Glutamatergic neuron (in vitro differentiated cells): ENCODE results near the gene CIC. TPM values are rescaled to one million over a fixed set of nuclear protein-coding genes. Genes with fewer than 3 reads are reported as not detected.

ENCODE experiments used
- DNase-seq: peaks from one replicate; pipeline ENCODE4 v3.0.0; 2022
- H3K27ac Mint-ChIP-seq: one replicate; pipeline ENCODE4 v1.8.0; 2020; ENCODE audit warnings: mild to moderate bottlenecking, mixed read lengths, inconsistent platforms; ENCODE audit not compliant: unreplicated experiment
- H3K27me3 Mint-ChIP-seq: one replicate; pipeline ENCODE4 v1.8.0; 2020; ENCODE audit warnings: mild to moderate bottlenecking, moderate library complexity, mixed read lengths, inconsistent platforms; ENCODE audit not compliant: unreplicated experiment
- H3K36me3 Mint-ChIP-seq: one replicate; pipeline ENCODE4 v1.8.0; 2020; ENCODE audit warnings: mild to moderate bottlenecking, mixed read lengths, inconsistent platforms; ENCODE audit not compliant: unreplicated experiment
- H3K4me1 Mint-ChIP-seq: one replicate; pipeline ENCODE4 v1.8.0; 2020; ENCODE audit warnings: mild to moderate bottlenecking, low read depth, mixed read lengths, inconsistent platforms; ENCODE audit not compliant: unreplicated experiment
- H3K4me3 Mint-ChIP-seq: one replicate; pipeline ENCODE4 v1.8.0; 2020; ENCODE audit warnings: mild to moderate bottlenecking, mixed read lengths, inconsistent platforms; ENCODE audit not compliant: unreplicated experiment
- H3K9me3 Mint-ChIP-seq: one replicate; pipeline ENCODE4 v1.8.0; 2020; ENCODE audit warnings: mild to moderate bottlenecking, moderate library complexity, mixed read lengths, inconsistent platforms; ENCODE audit not compliant: unreplicated experiment
- CTCF ChIP-seq: fragments of 200-600 bp; sonication (generic); IDR thresholded peaks from one replicate; pipeline ENCODE4 v1.5.0; 2021; ENCODE audit not compliant: partially characterized antibody, unreplicated experiment
- total RNA-seq: library from RNA; stranded (reverse); fragmentation: NEBNext Ultra II Directional; extraction: Animal tissue kit (Norgen Biotek cat#: 25700); gene quantifications from one replicate; pipeline ENCODE4 v1.2.1, GENCODE V29; 2021; ENCODE audit not compliant: unreplicated experiment

The CIC gene
- total RNA-seq, 1 donor from 2014 or later: 150 TPM

DNA sequence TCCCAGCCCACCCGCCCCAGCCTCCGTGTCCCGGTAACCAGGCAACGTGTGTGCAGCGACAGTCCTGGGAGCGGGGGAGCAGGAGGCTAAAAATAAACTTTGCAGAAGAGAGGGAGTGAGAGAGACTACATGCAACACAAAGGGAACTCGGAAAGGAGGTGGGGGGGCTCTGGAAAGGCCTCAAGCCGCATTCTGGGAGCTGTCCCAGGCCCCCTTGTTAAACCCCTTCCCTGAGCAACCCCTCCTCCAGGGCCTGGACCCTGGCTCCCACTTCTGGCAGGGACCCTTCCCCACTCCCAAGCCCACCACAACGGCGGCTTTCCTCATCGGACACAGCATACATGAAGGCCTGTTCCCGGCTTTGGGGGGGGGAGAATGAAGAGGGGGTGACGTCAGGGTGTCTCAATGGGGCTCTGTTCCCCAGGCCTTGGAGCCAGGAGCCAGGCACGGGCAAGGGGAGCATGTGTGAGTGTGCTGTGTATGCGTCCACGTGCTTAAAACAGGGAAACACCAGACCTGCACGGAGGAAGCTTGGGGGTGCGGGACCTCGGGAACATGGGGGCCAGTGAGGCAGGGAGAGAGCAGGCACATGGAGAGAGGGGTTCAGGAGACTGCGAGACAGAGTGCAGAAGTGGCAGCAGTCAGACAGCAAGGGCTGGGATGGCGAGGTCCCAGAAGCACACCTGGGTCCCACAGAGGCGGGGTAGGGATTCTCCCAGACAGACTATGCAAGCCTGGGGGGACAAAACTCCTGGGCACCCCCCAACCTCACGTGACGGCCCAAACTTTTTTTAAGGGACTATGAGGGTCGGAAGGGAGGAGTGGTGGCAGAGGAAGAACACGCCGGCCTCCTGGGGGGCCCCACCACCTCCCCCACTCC, 16.4 kb upstream of the CIC start:
- peak overlapping the region; percentile 96 for H3K27ac Mint-ChIP-seq
- peaks cover 16% of the 10 kb centered on the region for H3K4me1 Mint-ChIP-seq
- DNase-seq: no peak
- H3K9me3 Mint-ChIP-seq: peaks cover 12% of the 10 kb centered on the region
- no peak for TF ChIP-seq CTCF
- peak overlapping the region; percentile 94 for H3K4me3 Mint-ChIP-seq
- H3K27me3 Mint-ChIP-seq: peaks cover 9% of the 10 kb centered on the region
- no peaks in the 10 kb centered on the region for H3K36me3 Mint-ChIP-seq

- H3K27ac Mint-ChIP-seq: peak overlapping the region; percentile 96
- H3K36me3 Mint-ChIP-seq: no peaks in the 10 kb centered on the region
- no peak for TF ChIP-seq CTCF
Measured at GRCh38 chr19:42253245-42254088, 15.6 kb upstream of the CIC start.

DNA sequence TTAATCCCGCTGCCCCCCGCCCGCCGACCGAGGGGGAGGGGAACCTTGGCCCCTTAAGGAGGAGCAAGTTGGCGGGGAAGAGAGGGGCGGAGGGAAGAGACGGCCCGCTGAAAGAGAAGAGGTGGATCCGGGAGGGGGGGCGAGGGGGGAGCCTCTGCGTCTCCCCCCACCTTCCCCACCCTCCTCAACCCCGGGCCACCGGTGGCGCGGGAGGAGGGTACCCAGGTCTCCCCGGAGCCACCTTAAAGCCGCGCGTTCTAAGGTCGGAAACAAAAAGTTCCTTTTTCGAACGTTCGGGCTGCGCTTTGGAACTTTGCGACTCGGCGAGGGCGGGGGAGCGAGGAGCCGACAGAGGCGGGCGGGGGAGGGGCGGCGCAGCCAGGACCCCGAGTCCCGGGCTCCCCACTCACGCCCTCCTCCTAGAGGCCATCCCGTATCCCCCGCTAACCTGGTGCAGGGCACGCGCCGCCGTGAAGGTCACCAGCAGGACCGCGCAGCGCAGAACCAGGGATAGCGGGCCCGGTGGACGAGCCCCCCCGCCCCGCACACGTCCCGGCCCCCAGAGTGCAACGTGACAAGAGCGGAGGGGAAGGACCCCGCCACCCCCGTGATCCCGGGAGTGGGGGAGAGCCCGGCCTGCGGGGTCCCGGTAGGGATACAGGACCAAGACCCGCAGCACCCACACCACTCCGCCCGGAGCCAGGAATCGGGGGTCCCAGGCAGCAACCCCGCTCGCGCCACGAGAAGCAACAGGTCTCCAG, 14.8 kb upstream of the CIC start:
- no peak for TF ChIP-seq CTCF
- Mint-ChIP-seq H3K27me3 (peaks cover 9% of the 10 kb centered on the region), H3K9me3 (peaks cover 12% of the 10 kb centered on the region), H3K36me3 (no peaks in the 10 kb centered on the region), H3K4me1 (peaks cover 16% of the 10 kb centered on the region), H3K27ac (no peak overlapping the region), H3K4me3 (peak overlapping the region; percentile 64)
- peak; percentile 82 for DNase-seq

More at GRCh38 chr19:42253245-42254088, 15.6 kb upstream of the CIC start:
- Mint-ChIP-seq H3K4me3 (peak overlapping the region; percentile 94), H3K4me1 (peaks cover 16% of the 10 kb centered on the region), H3K27me3 (peaks cover 9% of the 10 kb centered on the region), H3K9me3 (peaks cover 12% of the 10 kb centered on the region)
- peak; percentile 62 for DNase-seq

DNA sequence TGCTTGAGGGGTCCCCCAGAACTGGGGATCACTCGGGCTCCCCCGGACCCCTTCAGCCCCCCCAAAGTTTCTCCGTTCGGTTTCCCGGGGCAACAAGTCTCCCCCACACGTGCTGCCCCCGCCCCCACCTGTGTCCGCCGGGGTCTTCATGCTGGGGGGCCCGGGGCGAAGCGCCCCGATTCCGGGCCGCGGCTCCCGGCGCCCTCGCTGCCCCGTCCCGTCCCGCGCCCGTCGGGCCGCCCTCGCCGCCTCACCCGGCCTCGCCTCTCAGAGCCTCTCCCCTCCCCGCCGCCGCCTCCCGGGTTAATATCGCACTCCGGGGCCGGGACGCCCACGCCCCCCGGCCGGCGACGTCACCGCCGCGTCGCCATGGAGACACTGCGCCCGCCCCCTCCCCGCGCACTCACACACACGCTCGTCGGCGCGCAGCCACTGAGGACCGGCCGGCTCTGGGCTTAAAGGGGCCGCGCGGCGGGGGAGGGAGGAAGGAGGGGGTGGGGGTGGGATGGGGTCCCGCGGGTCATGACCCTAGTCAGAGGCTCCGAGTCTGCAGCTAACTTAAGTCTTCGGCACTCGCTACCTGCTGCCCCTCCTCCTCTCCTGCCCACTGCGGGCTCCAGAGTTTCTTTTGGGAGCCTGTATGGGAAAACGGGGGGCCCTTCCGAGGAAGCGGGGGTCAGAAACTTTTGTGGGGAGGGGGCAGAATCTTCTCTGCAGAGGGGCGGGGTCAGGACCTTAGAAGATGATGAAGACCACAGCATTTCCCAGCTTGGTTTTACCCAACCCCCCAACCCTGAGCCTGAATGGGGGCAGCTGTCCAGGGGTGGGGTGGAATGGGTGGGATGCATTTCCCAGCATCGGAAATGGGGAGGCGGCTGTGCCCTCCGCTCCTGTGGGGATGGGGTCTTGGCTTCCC, 13.9 kb upstream of the CIC start, which contains the start of gene ERF:
Gene ERF (minus strand): TSS at position 279 of the 916 bp plus-strand sequence. CDS start 129 bp downstream, at position 150.
- Mint-ChIP-seq H3K4me1 (peaks cover 16% of the 10 kb centered on the region), H3K27me3 (peaks cover 9% of the 10 kb centered on the region), H3K36me3 (no peaks in the 10 kb centered on the region), H3K9me3 (peaks cover 10% of the 10 kb centered on the region), H3K4me3 (peak within 1 kb of the TSS; percentile 83), H3K27ac (peak within 1 kb of the TSS; percentile 89)
- TF ChIP-seq CTCF: no peak
- DNase-seq: peak; percentile 94
